Heart left ventricle (tissue), 16 donors: ENCODE results near the gene LDAH. TPM values are rescaled to one million over a fixed set of nuclear protein-coding genes. Genes with fewer than 3 reads are reported as not detected.

ENCODE experiments used
- ATAC-seq, 4 donors: fragments of 200-7000 bp; cut with Tn5 transposase; one replicate each; pipeline ENCODE4 v1.9.1; 2020 to 2022; ENCODE audit warnings: moderate library complexity in 4 of 4, mild to moderate bottlenecking in 3 of 4, moderate number of reproducible peaks in 1 of 4
- DNase-seq, 5 donors: peaks; one replicate each; pipeline ENCODE4 v3.0.0-alpha.2; 2020
- H3K27ac ChIP-seq, 12 donors: fragments of 200-600 bp; sonication (generic) in 4 of 12; one replicate each; pipeline versions ENCODE4 v1.5.0 to v1.8.0; 2016 to 2022; ENCODE audit warnings: mild to moderate bottlenecking in 2 of 12
- H3K27me3 ChIP-seq, 9 donors: fragments of 200-600 bp; sonication (generic) in 2 of 9; one replicate each; pipeline versions ENCODE4 v1.5.1 to v1.8.0; 2016 to 2022; ENCODE audit warnings: mild to moderate bottlenecking in 3 of 9
- H3K36me3 ChIP-seq, 9 donors: fragments of 200-600 bp; sonication (generic) in 2 of 9; one replicate each; pipeline versions ENCODE4 v1.5.0 to v1.8.0; 2018 to 2022; ENCODE audit warnings: mild to moderate bottlenecking in 2 of 9
- H3K4me1 ChIP-seq, 12 donors: fragments of 200-600 bp; sonication (generic) in 4 of 12; one replicate each; pipeline versions ENCODE4 v1.5.0 to v1.8.0; 2016 to 2022; ENCODE audit warnings: mild to moderate bottlenecking in 3 of 12
- H3K4me3 ChIP-seq, 12 donors: fragments of 200-600 bp; sonication (generic) in 4 of 12; one replicate each; pipeline versions ENCODE4 v1.5.0 to v1.8.0; 2017 to 2022; ENCODE audit warnings: mild to moderate bottlenecking in 9 of 12, moderate library complexity in 4 of 12
- H3K9me3 ChIP-seq, 12 donors: fragments of 200-600 bp; sonication (generic) in 4 of 12; one replicate each; pipeline versions ENCODE4 v1.5.0 to v1.8.0; 2016 to 2022; ENCODE audit warnings: mild to moderate bottlenecking in 1 of 12
- CTCF ChIP-seq, 12 donors: fragments of 200-600 bp; sonication (generic) in 4 of 12; IDR thresholded peaks; one replicate each; pipeline versions ENCODE4 v1.5.0 to v1.8.0; 2018 to 2022; ENCODE audit warnings: antibody characterized with exemption in 12 of 12, mild to moderate bottlenecking in 5 of 12
- POLR2A ChIP-seq, 2 donors: fragments of 450-650 bp; IDR thresholded peaks; one replicate each; pipeline ENCODE4 v1.6.1; 2017; ENCODE audit warnings: antibody characterized with exemption in 2 of 2, mild to moderate bottlenecking in 2 of 2, moderate library complexity in 2 of 2
- WGBS, 4 donors: extraction: QIAGEN DNeasy Blood & Tissue Kit in 2 of 4; methylation state at CpG; one replicate each; pipeline versions ENCODE4 v1.1.5 to v1.1.7; 2013 to 2018; 5-methylcytosine and 5-hydroxymethylcytosine counted together
- intact Hi-C, 10 donors: fragments of 100-400 bp; cut with DNase I; formaldehyde crosslinking; loops; one replicate each; pipeline versions ENCODE4 v1.11.1 to v1.14.2; 2022
- polyA plus RNA-seq, 2 donors: library from polyadenylated mRNA; stranded (reverse); fragments of 200-250 nt; gene quantifications; one replicate each; pipeline ENCODE4 v1.2.3, GENCODE V29; 2013
- total RNA-seq, 9 donors: library from RNA; depleted of rRNA in 2 of 9; stranded (reverse); fragments of >200 nt in 2 of 9; fragmentation: NEBNext Ultra II Directional in 3 of 9; extraction: Animal tissue kit (Norgen Biotek cat#: 25700) in 3 of 9; gene quantifications; one replicate each; pipeline versions ENCODE4 v1.1.0 to v1.2.4, GENCODE V29; 2016 to 2023
- donor health status: ischemic (EF 13 %, LVEDD 7.1; RV severe dilation, severe dysfunction).
- donor health status: healthy with polysubstance abuse.
- donor health status: DM: no; HTN: yes; CAD: no.
- donor health status: DM: no; HTN: no; CAD: no.
- donor health status: ischemic (EF 25% LVEDD 6.9; RV normal size, moderate dysfunction).
- donor health status: ischemic (EF 25% LVEDD 5.7; RV mildly dilated, moderate dysfunction).
- donor health status: healthy.
- donor health status: DM: yes; HTN: yes; CAD: no.
- donor health status: ischemic (EF 35%, LVEDD 5.7; RV mildly dilated, moderate dysfunction).
- donor health status: nonischemic (EF 11% LVEDD 7.7; RV severe dilation, severe dysfunction).
- donor health status: DM: yes; HTN: yes; CAD: no.
- donor health status: PGD.
- donor health status: ischemic (EF 29% LVEDD 5.4; RV normal size, mild dysfunction).
- donor health status: nonischemic (EF 23%, LVEDD 6.1; RV moderate dilation, normal function).

Gene LDAH
- total and polyA plus RNA-seq, 11 donors: 2.2 to 13.2 (median 6.7) TPM

- WGBS, 4 donors: 72 to 84% (median 78%) methylated on average over 5 to 6 of the region's 6 CpGs
- peak in 2 of 4 donors; percentile 14 to 27 for ATAC-seq
- intact Hi-C loops: no loop called here
- DNase-seq: no peak
- Histone ChIP-seq H3K27me3 (peaks cover 3 to 35% (median 26%) of the 10 kb centered on the region in 9 donors), H3K36me3 (peaks cover 0 to 7% (median 0%) of the 10 kb centered on the region in 9 donors), H3K4me1 (peaks cover 0 to 34% (median 15%) of the 10 kb centered on the region in 12 donors), H3K27ac (peak overlapping the region; percentile 32 to 81 (median 62)), H3K4me3 (no peak overlapping the region), H3K9me3 (no peaks in the 10 kb centered on the region)
- TF ChIP-seq POLR2A (IDR thresholded peaks at IDR 0.05): no peak
- TF ChIP-seq CTCF (IDR thresholded peaks at IDR 0.05): no peak
Observed at GRCh38 chr2:20675701-20676352, 147.1 kb downstream of the LDAH start.

GRCh38 chr2:20674974-20675679 lies 147.8 kb downstream of the LDAH start:
- peaks cover 0 to 38% (median 15%) of the 10 kb centered on the region in 12 donors for H3K4me1 ChIP-seq
- H3K9me3 ChIP-seq: no peaks in the 10 kb centered on the region
- H3K27ac ChIP-seq: peak overlapping the region; percentile 32 to 81 (median 62)
- peaks cover 10 to 42% (median 33%) of the 10 kb centered on the region in 9 donors for H3K27me3 ChIP-seq
- intact Hi-C loops: no loop called here
- WGBS, 4 donors: 40 to 54% (median 47%) methylated on average over 16 of the region's 16 CpGs
- DNase-seq (peak; percentile 57 to 85 (median 76)), ATAC-seq (peak; percentile 61 to 90 (median 80))
- TF ChIP-seq POLR2A (IDR thresholded peaks at IDR 0.05) (no peak), CTCF (IDR thresholded peaks at IDR 0.05) (no peak)
- peaks cover 0 to 3% (median 0%) of the 10 kb centered on the region in 9 donors for H3K36me3 ChIP-seq
- H3K4me3 ChIP-seq: no peak overlapping the region

GRCh38 chr2:20674309-20674965 lies 148.5 kb downstream of the LDAH start:
- DNase-seq (no peak), ATAC-seq (no peak)
- 59 to 68% (median 65%) methylated on average over 10 to 11 of the region's 11 CpGs for WGBS, 4 donors
- no peaks in the 10 kb centered on the region for H3K9me3 ChIP-seq
- no peak overlapping the region for H3K4me3 ChIP-seq
- intact Hi-C loops: no loop called here
- peaks cover 15 to 49% (median 40%) of the 10 kb centered on the region in 9 donors for H3K27me3 ChIP-seq
- H3K36me3 ChIP-seq: peaks cover 0 to 3% (median 0%) of the 10 kb centered on the region in 9 donors
- TF ChIP-seq CTCF (IDR thresholded peaks at IDR 0.05) (no peak), POLR2A (IDR thresholded peaks at IDR 0.05) (no peak)
- peaks cover 0 to 40% (median 15%) of the 10 kb centered on the region in 12 donors for H3K4me1 ChIP-seq
- H3K27ac ChIP-seq: peak overlapping the region in 11 of 12 donors; percentile 18 to 81 (median 59)
